Smooth muscle cell of bladder (primary cell): Measurements from ENCODE around the gene OR2AJ1. TPM values are rescaled to one million over a fixed set of nuclear protein-coding genes. Genes with fewer than 3 reads are reported as not detected.

Source experiments
- total RNA-seq: library from RNA; depleted of rRNA; stranded (reverse); fragments of >200 nt; gene quantifications from 2 replicates; pipeline ENCODE4 v1.2.3, GENCODE V29; 2014

The OR2AJ1 gene, protein sequence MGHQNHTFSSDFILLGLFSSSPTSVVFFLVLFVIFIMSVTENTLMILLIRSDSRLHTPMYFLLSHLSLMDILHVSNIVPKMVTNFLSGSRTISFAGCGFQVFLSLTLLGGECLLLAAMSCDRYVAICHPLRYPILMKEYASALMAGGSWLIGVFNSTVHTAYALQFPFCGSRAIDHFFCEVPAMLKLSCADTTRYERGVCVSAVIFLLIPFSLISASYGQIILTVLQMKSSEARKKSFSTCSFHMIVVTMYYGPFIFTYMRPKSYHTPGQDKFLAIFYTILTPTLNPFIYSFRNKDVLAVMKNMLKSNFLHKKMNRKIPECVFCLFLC
- total RNA-seq, result not detected in 2 replicates

DNA sequence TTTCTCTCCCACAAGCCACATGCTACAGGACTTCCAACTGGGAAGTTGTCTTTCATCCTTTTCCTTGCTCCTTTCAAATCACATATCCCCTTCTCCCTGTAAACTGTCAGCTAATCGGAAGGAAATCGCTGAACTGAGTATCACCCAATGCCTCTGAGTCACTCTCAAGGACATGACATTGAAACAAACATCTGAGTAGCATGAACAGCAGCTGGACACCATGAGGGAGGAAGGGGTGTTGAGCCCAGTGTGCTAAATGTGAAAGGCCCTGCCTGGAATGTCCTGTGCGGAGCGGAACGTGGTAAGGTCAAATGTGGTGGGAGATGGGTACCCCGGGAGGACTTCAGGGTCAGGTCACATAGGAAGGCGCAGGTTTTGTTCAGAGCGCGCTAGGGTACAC, at the start of gene OR2AJ1:
TSS of gene OR2AJ1 (plus strand) at position 22 of the 400 bp plus-strand sequence. CDS start 8,880 bp downstream, outside the sequence.

DNA sequence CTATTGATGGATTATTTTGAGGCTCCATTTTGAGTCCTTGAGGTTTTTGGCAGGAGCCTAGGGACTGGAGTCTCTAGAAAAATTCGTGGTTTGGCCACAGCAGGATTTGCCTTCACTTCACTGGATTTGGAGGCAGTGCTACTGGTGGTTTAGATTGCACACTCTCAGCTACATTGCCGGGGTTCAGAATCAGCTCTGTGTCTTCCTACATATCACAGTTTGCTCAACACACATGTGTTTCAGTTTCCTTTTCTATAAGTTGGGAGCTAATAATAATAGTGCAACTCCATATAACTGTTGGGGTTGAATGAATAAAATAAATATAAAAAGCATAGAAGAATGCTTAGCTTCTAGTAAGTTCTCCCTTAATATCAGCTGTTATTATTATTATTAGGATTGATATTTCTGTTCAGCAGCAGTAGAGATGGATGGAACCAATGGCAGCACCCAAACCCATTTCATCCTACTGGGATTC, 29.5 kb upstream of the OR2AJ1 start, which contains the start of gene OR2W3:
TSS of gene OR2W3 (plus strand) at position 425 of the 475 bp plus-strand sequence. CDS start at position 425, 0 bp downstream.

DNA sequence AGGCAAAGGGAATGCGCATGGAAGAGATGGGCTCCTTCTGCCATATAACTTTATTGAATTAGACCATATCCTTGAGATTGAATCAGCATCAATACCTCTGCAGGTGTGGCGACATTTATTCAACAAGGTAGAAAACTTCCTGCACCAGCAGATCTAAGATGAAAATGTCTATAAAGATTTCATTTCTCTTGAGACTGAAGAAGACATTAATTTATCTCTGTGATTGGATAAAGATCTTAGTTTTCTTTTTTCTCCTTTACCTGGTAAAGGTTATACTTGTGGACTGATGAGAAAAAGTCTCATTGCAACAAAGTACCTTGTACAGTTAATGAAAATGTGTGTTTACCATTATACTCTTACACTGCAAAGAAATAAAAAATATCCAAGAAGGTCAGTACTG, 4.7 kb upstream of the OR2AJ1 start, which contains the start of gene OR2T8:
TSS of gene OR2T8 (plus strand) at position 301 of the 400 bp plus-strand sequence. CDS start 766 bp downstream, outside the sequence.

DNA sequence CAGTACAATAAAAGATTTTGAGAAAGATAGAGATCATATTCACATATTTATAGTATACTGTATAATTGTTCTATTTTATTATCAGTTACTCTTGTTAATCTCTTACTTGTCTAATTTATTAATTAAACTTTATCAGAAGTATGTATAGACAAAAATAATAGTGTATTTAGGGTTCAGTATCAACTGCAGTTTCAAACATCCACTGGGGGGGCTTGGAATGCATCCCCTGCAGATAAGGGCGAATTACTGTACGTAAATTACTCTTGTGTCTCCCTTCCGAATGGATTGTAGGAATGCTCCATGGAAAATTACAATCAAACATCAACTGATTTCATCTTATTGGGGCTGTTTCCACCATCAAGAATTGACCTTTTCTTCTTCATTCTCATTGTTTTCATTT, 23.9 kb downstream of the OR2AJ1 start, which contains the start of gene OR2L8:
TSS of gene OR2L8 (plus strand) at position 301 of the 400 bp plus-strand sequence. CDS start at position 301, 0 bp downstream.

DNA sequence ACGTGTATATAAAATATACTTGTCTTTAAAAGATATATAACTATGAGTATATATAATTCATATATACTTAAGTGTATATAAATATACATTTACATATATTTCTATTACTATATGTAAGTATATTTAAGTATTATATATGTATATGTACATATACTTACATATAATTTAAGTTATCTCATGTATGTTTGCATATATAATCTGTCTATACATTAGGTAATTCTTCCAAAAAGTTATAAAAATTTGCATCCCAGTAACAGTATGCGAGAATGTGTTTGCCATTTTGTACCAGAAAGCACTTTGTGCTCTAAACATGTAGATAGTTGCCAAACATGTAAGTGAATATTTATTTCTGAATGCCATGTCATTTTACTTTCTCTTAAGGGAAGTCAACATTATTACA, 40.2 kb downstream of the OR2AJ1 start, which contains the start of gene OR2AK2:
TSS of gene OR2AK2 (plus strand) at position 301 of the 400 bp plus-strand sequence. CDS start 144 bp downstream, outside the sequence.

Other genes starting within 250 kb of the OR2AJ1 start
- gene OR13G1, start 245.2 kb upstream of the OR2AJ1 start, total RNA-seq, result not detected in 2 replicates
- gene OR6F1, start 208.2 kb upstream of the OR2AJ1 start, total RNA-seq, result not detected in 2 replicates
- gene OR14K1, start 186.3 kb upstream of the OR2AJ1 start, total RNA-seq, result not detected in 2 replicates
- not detected in 2 replicates for gene OR14A2, start 176.7 kb upstream of the OR2AJ1 start, total RNA-seq
- not detected in 2 replicates for gene OR1C1, start 164.3 kb upstream of the OR2AJ1 start, total RNA-seq
- gene OR14A16, start 100.8 kb upstream of the OR2AJ1 start, total RNA-seq, result not detected in 2 replicates
- gene OR11L1, start 83.0 kb upstream of the OR2AJ1 start, total RNA-seq, result not detected in 2 replicates
- 0.14 and 0.18 TPM in 2 replicates for gene TRIM58, start 67.7 kb upstream of the OR2AJ1 start, total RNA-seq
- not detected in 2 replicates for gene OR2W3, start 29.3 kb upstream of the OR2AJ1 start, total RNA-seq
- gene OR2T8, start 4.6 kb upstream of the OR2AJ1 start, total RNA-seq, result not detected in 2 replicates
- not detected in 2 replicates for gene OR2L8, start 24.0 kb downstream of the OR2AJ1 start, total RNA-seq
- gene OR2AK2, start 40.3 kb downstream of the OR2AJ1 start, total RNA-seq, result not detected in 2 replicates
- not detected in 2 replicates for gene OR2L5, start 88.8 kb downstream of the OR2AJ1 start, total RNA-seq
- gene OR2L2, start 105.2 kb downstream of the OR2AJ1 start, total RNA-seq, result under 0.01 TPM in 1 of 2 replicates, not detected in the other
- gene OR2L3, start 121.9 kb downstream of the OR2AJ1 start, total RNA-seq, result not detected in 2 replicates
- gene OR2L13, start 170.3 kb downstream of the OR2AJ1 start, total RNA-seq, result not detected in 2 replicates
- gene OR2M5, start 220.3 kb downstream of the OR2AJ1 start, total RNA-seq, result not detected in 2 replicates
- not detected in 2 replicates for gene OR2M2, start 249.9 kb downstream of the OR2AJ1 start, total RNA-seq